ENCODE results near the gene ADTRP.
"Not testable (repeated sequence)": the region's sequence is repeated elsewhere in the genome, so short reads cannot be mapped to it uniquely, and the experiment has no call there.

The ADTRP gene

DNA sequence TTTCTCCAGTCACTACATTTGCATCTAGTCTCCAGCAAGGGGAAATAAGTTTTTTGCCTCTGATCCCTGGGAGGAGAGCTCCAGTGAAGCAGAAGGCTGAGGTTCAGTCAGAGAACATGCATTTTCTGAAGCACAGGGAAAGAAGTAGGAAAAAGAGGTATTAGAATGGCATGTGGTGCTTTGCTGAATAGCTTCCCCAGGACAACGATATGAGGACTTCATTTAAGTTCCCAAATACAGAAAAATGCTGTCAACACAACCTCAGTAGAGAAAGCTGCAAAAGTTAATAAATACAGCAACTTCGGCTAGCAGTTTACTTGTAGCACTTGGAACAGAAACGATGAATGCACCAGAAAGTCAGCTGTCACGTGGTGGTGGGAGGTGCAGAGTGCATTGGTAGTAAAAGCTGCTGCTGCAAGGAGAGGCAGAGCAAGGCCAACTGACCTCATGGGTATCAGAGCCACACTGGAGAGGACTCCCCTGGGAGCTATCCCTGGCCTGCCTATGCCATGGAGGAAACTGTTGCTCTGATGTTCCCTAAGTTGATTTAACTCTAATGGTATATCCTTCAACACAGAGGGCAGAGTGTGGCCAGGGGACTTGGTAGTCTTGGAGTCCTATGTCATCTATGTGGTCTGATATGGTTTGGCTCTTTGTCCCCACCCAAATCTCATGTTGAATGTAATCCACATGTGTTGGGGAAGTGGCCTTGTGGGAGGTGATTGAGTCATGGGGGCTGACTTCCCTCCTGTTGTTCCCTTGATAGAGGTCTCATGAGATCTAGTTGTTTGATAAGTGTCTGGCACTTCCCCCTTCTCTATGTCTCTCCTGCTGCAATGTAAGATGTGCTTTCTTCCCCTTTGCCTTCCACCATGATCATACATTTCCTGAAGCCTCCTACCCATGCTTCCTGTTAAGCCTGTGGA is 85.9 kb downstream of the ADTRP start:
- no peak for DNase-seq (ENCODE audit: low read depth in 2 of 2)

DNA sequence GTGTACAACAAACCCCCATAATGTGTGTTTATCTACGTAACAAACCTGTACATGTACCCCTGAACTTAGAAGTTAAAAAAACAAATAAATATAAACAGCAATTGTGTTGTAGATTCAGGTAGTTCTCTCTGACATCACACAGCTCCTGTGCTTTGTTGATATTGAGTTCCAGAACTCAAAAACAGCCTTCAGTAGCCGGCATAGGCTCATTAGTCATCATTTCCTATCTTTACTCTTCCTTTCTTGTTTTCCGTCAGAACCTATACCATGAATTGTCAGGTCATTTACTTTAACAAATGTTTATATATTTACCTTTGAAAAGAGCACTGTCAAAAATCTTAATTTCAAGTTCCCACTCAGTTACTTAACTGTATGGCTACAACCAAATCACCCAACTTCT is 88.8 kb downstream of the ADTRP start:
- no peak for DNase-seq (ENCODE audit: low read depth in 2 of 2)

DNA sequence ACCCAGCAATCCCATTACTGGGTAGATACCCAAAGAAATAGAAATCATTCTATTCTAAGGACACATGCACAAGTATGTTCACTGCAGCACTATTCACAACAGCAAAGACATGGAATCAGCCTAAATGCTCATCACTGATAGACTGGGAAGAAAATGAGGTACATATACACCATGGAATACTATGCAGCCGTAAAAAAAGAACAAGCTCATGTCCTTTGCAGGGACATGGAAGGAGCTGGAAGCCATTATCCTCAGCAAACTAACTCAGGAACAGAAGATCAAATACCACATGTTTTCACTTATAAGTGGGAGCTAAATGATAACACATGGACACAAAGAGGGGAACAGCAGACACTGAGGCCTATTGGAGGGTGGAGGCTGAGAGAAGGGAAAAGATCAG is 89.2 kb downstream of the ADTRP start:
- DNase-seq (ENCODE audit: low read depth in 2 of 2), result not testable (repeated sequence)

DNA sequence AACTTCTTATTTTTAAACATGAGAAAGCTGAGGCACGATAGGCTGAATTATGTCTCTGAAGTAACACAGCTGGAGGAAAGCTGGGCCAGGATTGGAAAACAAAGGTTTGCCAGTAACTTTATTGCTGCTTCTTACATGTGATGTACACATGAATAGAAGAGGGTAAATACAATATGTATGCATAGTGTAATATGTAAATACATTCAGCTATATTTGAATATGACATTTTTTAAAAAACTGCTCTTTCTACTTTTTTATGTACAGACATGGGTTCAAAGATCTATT is 90.2 kb downstream of the ADTRP start:
- no peak for DNase-seq (ENCODE audit: low read depth in 2 of 2)

DNA sequence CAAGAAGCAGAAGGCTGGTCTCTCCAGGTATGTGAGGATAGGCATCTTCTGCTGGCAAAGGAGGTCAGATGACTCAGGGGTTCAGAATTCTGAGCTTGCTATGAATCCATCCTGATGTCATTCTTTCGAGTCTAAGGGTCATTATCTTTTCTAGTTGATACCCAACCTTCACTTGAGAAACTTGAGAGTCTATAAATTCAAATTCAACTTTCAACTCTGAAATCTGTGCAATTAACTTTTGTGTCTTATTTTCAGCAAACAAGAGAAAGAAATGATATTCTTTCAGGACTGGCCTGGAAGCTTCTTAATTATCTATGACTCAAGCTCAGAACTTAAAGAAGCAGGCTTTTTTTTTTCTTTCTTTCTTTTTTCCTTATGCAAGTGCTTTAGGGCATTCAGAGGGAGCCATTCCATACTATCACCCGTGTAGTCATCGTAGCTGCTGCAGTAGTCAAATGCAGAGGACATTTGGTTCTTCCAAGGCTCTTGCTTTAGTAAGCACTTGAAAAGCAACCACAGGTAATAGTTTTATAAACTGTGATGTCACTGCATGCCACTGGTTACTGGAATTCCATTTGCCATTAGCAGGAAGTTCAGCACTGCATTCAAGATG is 93.0 kb downstream of the ADTRP start:
- DNase-seq (ENCODE audit: low read depth in 2 of 2), result no peak

DNA sequence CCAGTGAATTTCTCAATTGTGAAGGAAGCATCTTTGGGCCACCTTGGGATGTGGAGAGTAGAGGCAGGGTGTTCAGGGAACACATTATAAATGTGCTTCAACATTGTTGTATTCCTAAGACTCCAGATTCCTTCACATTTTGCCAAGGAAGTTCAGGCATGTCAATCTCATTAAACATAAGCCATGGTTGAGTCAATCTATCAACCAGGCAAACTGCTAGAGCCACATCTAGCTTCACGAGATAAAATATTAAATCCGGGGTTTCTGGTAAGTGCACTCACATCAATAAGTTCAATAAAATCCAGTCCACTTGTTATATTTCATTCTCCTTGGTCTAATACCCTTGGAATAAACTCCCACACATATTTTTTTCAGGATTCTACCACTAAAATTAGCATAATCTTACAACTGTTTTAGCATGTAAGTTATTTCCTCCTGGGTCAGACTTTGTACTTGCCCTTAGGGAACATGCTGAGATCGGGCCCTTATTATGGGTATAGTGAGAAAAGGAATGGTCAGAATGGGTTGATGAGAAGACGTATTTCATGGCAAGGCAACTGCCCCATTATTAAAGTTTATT is 93.6 kb downstream of the ADTRP start:
- no peak for DNase-seq (ENCODE audit: low read depth in 2 of 2)

DNA sequence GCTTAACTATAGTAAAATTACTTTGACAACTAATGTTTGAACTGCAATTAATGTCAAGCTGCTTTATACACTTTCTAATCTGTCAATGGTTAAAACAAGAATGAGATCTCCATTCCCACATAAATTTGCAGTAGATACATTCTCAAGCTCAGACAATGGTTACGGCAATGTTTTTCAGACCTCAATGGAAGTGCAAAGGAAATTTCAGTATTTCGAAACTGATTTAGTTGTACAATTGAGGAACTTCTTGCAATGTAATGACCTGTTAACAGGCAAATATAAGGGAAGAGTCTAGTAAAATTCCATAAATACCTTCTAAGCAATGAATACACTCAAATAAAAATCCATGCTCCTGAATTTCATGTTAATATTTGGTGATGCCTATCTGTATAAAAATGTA is 94.7 kb downstream of the ADTRP start:
- DNase-seq (ENCODE audit: low read depth in 2 of 2), result no peak

DNA sequence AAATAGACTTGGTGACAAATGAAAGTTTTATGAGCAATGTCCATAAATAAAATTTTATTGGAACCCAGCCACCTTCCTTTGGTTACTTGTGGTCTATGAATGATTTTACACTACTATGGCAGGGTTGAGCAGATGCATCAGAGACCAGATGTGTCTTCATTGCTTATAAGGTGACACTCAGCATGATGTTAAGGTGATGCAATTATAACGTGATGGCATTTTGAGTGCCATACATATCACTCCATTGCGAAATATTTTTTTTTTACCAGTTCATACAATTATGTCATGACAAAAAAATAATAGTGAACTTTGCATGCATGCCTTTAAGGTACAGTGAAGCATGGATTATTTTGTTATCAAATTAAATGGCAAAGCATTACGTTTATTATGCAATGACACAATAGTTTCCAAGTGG is 96.0 kb downstream of the ADTRP start:
- no peak for DNase-seq (ENCODE audit: low read depth in 2 of 2)

DNA sequence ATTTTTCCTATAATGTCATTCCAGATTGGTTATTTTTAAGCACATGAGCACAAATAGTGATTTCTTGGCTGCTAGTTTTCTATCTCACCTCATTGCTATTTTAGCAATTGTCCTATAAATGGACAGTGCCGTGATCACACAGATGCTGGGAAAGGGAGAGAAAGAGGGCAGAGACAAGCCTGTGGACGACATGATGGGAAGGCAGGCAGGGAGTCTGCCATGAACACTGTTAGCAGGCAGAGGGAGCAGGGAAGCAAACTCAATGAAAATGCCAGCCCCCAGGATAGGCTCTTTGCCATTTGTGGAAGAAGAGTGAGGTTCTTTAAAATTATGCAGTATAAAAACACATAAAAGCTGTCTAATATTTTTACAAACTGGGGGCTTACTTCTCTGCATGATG is 96.8 kb downstream of the ADTRP start:
- DNase-seq (ENCODE audit: low read depth in 2 of 2), result no peak

DNA sequence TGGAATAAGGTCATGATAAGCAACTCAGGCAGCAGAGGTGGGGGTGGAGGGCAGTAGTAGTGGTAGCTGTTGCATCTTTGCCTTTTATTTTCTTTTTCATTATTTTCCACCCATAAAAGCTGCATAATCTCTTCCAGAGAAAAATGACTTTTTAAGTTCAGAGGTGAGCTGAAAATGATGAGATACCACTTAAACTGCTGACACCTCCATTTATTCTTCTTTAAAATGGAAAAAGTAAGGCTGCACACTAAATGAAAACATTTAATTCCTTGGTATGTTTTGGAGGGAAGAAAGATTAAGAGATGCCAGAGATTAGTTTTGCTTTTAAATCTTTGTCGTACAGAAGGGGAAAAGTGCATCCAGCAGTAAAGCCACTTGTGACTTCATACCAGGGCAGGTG is 97.2 kb downstream of the ADTRP start:
- DNase-seq (ENCODE audit: low read depth in 2 of 2), result no peak

DNA sequence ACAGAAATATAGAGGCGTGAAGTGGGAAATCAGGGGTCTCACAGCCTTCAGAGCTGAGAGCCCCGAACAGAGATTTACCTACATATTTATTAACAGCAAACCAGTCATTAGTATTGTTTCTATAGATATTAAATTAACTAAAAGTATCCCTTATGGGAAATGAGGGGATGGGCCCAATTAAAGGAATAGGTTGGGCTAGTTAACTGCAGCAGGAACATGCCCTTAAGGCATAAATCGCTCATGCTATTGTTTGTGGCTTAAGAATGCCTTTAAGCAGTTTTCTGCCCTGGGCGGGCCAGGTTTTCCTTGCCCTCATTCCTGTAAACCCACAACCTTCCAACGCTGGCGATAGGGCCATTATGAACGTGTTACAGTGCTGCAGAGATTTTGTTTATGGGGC is 98.1 kb downstream of the ADTRP start:
- not testable (repeated sequence) for DNase-seq (ENCODE audit: low read depth in 2 of 2)

DNA sequence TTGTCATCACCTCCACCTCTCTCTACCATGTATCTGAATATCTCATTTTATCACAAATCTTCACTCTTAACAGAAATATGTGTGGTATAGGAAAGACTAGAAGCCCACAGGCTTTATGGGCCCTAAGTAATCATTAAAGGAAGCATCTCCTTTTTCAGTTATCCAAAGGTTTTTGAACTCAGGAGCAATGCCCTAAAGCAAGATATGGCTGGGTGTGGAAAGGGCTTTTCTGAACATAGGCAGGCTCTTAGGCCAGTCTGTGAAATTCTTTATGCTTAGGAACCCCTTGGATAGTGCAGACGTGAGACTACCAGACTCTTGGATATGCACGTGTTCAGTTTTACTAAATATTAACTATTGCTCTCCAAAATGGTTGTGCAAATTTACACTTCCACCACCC is 99.5 kb downstream of the ADTRP start:
- no peak for DNase-seq (ENCODE audit: low read depth in 2 of 2)

DNA sequence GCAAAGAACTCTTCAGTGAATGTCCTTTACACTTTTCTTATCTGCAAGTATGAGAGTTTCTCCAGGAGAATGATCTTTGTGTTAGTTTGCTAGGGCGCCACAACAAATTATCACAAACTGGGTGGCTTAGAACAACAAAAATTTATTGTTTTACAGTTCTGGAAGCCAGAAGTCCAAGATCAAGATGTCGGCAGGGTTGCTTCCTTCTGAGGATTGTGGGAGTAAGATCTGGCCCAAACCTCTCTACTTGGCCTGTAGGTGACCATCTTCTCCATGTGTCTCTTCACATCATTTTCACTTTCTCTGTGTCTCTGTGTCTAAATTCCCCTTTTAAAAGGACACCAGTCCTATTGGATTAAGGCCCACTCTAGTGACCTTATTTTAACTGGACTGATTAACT is 103.0 kb downstream of the ADTRP start:
- no peak for DNase-seq (ENCODE audit: low read depth in 2 of 2)

DNA sequence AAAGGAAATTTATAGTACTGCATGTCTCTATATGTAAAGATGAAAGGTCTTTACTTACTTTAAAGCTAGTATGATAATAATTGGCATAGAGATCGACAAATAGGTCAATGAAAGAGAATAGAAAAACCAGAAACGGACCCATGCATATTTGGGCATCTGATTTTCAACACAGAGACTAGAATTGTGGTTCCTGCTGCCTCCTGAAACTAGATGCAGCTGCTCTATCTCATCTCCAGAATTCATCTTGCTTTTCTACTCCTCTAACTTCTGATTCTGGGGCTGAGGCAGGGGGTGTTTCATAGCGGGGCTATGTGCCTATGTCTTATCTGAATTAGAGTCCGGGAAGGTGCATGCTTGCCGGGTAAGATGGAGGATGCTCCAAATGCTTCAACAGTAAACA is 105.9 kb downstream of the ADTRP start:
- no peak for DNase-seq (ENCODE audit: low read depth in 2 of 2)

DNA sequence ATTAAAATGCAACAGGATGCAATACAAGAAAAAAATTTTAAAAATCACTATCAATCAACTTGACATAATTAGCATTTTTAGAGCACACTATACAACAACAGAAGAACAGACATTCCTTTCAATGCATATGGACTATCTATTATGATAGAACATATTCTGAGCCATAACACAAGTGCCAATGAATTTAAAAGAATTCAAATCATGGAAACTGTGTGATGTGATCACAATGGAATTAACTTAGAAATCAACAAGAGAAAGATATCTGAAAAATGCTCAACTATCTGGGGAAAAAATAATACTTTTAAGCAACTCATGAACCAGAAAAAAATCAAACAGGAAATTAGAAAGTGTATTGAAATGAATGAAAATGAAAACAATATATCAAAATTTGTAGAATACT is 106.3 kb downstream of the ADTRP start:
- no peak for DNase-seq (ENCODE audit: low read depth in 2 of 2)

DNA sequence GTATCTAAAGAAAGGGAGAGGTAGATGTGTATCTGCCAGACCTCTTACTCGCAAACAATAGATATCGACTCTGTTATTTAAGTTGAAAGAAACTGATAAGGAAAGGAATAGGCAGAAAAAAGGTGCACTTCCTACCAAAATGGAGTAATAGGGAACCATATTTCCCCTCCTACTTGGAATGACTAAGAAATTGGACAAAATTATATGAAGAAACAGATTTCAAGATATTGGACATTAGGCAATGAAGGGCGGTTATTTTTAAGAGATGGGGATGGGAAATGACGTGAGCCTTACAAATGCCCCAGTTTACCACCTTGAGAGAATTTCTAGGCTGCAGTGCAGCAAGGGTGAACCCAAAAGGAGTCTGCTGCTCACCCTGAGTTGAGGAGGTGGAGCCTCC is 108.9 kb downstream of the ADTRP start:
- no peak for DNase-seq (ENCODE audit: low read depth in 2 of 2)

DNA sequence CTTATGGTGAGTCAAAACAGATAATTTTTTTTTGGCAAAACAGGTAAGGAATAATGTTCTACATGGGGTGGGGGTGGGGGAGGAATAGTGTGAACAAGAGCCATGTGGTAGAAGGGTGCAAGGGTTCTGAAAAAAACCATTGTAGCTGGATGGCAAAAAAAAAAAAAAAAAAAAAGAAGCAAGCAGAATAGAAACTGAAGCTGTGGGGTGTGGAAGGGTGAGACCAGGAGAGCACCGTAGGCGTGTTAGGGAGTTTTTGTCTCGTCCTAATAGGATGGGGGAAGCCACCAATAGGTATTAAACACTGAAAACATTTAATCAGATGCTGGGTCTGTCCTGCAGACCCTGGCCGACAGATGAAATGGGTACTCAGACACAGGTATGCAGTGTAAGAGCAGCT is 110.1 kb downstream of the ADTRP start:
- DNase-seq (ENCODE audit: low read depth in 2 of 2), result no peak

DNA sequence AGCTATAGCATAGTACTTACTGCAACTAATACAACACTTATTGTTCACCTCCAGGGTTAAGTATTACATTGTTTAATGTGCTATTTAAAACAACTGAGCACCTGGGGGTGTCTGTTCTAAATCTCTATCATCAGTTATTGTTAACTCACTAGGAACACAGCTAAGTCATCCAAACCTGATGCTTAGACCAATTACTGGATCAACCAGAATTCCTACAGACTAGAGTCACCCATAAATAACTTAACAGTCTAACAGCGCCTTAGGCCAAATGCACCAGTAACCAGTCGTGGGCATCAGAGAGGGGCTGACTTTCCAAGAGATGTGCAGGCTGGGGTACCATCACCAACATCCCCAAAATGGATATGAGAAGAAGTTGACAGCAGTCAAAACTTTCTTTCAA is 110.7 kb downstream of the ADTRP start:
- no peak for DNase-seq (ENCODE audit: low read depth in 2 of 2)

DNA sequence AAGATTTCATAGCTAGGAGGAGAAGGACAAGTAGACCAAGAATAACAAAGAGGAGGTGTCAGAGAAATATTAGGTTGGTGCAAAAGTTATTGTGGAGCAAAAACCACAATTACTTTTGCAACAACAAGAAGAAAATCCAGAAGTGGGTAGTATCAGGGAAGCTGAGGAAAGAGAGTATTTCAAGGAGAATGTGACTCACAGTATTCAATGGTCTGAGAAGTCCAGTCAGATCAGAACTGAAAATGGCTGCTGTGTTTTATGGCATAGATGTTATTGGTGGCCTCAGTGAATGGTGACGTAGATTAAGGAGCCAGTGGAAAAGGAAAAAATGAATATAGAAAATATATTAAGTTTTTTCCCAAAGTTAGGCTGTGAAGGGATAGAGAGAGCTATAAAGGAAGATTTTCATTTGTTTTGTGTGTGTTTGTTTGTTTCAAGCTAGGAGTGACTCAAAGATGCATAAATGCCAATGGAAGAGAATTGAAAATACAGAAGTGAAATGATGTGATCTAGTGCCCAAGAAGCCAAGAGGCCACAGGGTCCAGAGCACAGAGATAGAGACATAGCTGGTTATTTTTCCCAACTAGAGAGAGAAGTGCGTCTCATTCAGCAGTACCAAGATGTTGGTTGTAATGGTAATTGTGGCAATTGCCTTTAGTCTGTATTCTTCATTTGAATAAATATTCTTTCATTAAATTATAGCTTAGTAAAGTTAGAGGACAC is 112.8 kb downstream of the ADTRP start:
- no peak for DNase-seq (ENCODE audit: low read depth in 2 of 2)

All from activated CD4-positive, alpha-beta T cell treated with anti-CD3 and anti-CD28 coated beads for 24 hours (primary cell).